Skin of body (tissue), 2 donors: ENCODE measurements around the gene CAMSAP2. TPM values are rescaled to one million over a fixed set of nuclear protein-coding genes. Genes with fewer than 3 reads are reported as not detected.

ENCODE experiments used
- DNase-seq: peaks from one replicate; lab custom pipeline; 2025; lab: John Stamatoyannopoulos, UW
- total RNA-seq: library from RNA; depleted of rRNA; stranded (reverse); fragments of >200 nt; gene quantifications from one replicate; pipeline ENCODE4 v1.2.3, GENCODE V29; 2014

Gene CAMSAP2
- total RNA-seq, 1 donor from 2014 or later: 36.9 TPM

- DNase-seq: no peak
These were observed 100.2 kb downstream of the CAMSAP2 start for GRCh38 chr1:200838676-200839445.

GRCh38 chr1:200845360-200845759 is 106.7 kb downstream of the CAMSAP2 start:
- no peak for DNase-seq

GRCh38 chr1:200846398-200846797 is 107.7 kb downstream of the CAMSAP2 start:
- DNase-seq: no peak

- DNase-seq: no peak
These were observed 110.7 kb downstream of the CAMSAP2 start for GRCh38 chr1:200849430-200849829.

- DNase-seq: no peak
These were observed 111.9 kb downstream of the CAMSAP2 start for GRCh38 chr1:200850554-200850953.

- peak; percentile 15 for DNase-seq
These were observed 118.1 kb downstream of the CAMSAP2 start for GRCh38 chr1:200856716-200857357.

DNA sequence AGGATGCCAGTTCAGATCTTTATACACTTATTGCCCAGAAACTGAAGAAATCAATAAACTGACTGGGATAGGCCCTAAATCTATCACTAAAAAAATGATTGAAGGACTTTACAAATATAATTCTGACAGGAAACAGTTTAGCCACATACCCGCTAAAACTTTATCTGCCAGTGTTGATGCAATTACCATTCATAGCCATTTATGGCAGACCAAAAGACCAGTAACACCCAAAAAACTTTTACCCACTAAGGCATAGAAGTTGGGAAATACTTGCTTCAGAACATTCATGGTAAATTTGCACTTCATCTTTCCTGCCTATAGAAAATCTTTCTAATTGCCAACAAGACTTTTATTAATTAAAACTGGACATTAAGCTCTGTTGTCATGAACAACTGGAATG is 119.1 kb downstream of the CAMSAP2 start:
- DNase-seq: no peak

GRCh38 chr1:200861937-200862647 is 123.4 kb downstream of the CAMSAP2 start:
- DNase-seq: no peak

GRCh38 chr1:200862713-200863415 is 124.2 kb downstream of the CAMSAP2 start:
- no peak for DNase-seq

- no peak for DNase-seq
These were observed 127.4 kb downstream of the CAMSAP2 start for GRCh38 chr1:200866116-200866515.

DNA sequence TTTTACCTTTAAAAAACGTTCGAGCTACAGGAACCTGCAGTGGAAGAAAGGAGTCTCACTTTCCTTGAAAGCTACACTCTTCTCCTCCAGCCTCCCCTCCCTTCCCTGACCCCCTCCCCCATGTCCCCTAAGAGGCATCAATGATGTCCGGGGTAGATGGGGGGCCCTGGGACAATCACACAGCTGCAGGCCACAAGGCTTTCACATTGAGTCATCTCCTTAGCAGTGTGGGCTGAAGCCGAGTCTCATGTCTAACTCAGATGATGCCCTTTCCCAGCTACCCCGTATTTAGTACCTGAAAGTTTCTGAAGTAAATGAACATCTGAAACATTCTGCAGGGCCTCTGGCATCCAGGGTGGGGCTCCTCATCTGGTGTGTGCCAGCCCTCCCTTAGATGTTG is 127.8 kb downstream of the CAMSAP2 start:
- no peak for DNase-seq

GRCh38 chr1:200867018-200867811 is 128.5 kb downstream of the CAMSAP2 start:
- DNase-seq: no peak

- no peak for DNase-seq
These were observed 130.7 kb downstream of the CAMSAP2 start for GRCh38 chr1:200869376-200869752.

- DNase-seq: no peak
These were observed 131.2 kb downstream of the CAMSAP2 start for GRCh38 chr1:200869753-200870391.

DNA sequence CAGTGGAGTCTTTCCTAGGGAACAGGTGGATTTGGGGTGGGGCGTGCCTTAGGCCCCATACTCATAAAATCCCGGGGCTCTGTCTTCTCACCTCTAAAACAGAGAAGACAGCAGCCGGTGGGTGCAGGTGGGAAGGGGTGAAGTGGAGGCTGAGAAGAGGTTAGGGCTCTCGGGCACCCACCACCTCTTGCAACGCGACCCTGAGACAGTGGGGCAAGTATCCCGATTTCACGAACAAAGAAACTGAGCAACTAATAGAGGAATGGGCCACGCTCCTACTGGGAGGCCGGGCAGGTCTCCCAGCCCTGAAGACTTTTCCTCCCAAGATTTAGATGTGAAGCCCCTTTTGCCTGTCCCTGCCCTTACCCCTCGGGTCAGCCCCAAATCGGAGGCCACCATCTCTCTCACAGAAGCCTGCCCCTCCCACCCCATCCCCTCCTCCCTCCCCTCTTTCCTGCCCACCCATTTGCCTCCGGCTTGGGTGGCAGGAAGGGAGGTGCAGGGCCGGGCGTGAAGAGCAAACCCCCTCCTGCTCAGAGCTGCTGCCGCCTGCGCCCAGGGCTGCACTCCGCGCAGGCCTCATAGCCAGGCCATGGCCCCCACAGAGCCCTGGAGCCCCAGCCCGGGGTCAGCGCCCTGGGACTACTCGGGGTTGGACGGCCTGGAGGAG is 133.9 kb downstream of the CAMSAP2 start, which contains the start of gene GPR25:
Gene GPR25 (plus strand): TSS at position 536 of the 670 bp plus-strand sequence. CDS start 57 bp downstream, at position 593.
- no peak for DNase-seq

DNA sequence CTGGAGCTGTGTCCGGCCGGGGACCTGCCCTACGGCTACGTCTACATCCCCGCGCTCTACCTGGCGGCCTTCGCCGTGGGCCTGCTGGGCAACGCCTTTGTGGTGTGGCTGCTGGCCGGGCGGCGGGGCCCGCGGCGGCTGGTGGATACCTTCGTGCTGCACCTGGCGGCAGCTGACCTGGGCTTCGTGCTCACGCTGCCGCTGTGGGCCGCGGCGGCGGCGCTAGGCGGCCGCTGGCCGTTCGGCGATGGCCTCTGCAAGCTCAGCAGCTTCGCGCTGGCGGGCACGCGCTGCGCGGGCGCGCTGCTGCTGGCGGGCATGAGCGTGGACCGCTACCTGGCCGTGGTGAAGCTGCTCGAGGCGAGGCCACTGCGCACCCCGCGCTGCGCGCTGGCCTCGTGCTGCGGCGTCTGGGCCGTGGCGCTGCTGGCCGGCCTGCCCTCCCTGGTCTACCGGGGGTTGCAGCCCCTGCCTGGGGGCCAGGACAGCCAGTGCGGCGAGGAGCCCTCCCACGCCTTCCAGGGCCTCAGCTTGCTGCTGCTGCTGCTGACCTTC is 134.5 kb downstream of the CAMSAP2 start:
- no peak for DNase-seq

- DNase-seq: no peak
These were observed 135.1 kb downstream of the CAMSAP2 start for GRCh38 chr1:200873671-200874397.

DNA sequence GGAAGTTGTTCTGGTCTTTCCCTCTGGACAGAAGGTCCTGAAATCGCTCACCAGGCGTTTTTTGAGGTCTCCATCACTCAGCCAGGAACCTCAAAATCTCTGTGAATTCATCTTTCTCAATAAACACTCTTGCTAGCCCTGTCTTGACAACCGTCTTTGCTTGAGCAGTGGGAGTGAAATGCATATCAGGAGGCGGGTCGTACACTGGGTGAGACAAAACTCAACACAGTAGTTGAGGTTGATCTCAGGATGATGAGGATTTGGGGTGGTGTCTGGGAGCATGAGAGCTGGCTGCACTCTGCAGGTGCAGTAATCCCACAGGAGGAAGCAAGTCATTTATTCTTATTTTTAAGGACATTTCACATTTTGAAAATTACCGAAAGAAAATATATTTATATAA is 136.0 kb downstream of the CAMSAP2 start:
- no peak for DNase-seq

DNA sequence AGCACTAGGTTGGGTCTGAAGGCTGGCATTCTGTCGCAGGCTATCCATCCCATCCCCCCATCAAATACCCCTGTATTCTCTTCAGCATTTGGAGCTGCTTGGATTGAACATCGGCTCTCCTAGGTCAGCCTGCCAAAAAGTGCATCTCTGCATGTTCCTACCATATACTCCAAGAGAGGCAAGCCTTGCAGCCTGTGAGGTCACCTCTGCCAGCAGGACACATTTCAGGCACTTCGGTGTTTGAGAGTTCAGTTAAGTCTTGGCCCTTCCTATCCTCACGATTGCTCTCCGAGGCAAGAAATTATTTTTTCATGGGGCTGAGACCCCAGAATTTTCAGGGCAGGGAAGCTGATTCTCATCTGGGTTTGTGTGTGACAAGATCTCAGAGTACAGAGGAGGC is 136.7 kb downstream of the CAMSAP2 start:
- DNase-seq: no peak
